ENCODE measurements around the gene ULBP1. TPM values are rescaled to one million over a fixed set of nuclear protein-coding genes. Genes with fewer than 3 reads are reported as not detected.
"Not testable (repeated sequence)": the region's sequence is repeated elsewhere in the genome, so short reads cannot be mapped to it uniquely, and the experiment has no call there.

Gene ULBP1
- total RNA-seq, 1 experiment from 2014 or later = 0.07 TPM

DNA sequence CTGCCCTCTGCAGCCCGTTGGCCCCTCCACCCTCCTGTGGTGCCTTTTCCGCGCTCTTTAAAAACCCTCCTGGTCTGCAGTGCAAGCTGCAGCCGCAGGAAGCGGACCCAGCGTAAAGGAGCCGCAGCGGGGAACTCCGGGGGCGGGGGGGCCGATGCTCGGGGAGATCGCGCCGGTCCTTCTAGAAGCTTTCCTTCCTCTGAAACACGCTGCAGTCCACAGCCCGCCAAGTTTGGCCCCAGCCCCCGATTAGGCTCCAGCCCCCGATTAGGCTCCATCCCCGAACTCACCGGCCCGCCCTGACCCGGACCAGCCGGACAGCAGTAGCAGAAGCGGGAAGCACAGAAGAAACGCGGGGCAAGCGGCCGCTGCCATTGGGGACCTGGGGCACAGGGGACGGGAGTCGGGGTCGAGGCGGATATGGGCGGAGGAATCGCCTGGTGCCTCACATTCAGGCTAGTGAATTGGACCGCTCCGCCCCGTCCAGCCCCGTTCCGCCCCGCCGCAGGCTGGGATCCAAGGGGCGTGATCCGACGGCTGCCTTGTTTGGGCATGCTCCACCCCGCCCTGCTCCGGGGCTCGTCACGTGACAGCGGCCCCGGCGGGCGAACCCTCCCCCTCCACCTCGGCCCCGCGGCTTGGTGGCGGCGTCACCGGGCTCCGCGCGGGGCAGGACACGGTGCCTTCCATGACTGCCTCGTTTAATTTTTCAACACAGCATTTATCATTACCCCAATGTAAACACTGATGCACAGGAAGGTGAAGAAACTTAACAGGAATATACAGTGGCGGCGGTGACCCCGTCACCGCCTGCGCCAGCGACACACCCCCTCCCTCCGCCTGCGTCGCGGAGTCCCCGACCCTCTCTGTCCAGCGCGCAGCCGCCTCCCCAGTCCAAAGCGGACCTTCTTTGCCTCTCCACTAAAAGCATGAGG, 41.3 kb downstream of the ULBP1 start:
- DNase-seq (ENCODE audit: low spot score) = peak; percentile 85

GRCh38 chr6:150005761-150006651, 42.3 kb downstream of the ULBP1 start:
- no peak for DNase-seq (ENCODE audit: low spot score)

DNA sequence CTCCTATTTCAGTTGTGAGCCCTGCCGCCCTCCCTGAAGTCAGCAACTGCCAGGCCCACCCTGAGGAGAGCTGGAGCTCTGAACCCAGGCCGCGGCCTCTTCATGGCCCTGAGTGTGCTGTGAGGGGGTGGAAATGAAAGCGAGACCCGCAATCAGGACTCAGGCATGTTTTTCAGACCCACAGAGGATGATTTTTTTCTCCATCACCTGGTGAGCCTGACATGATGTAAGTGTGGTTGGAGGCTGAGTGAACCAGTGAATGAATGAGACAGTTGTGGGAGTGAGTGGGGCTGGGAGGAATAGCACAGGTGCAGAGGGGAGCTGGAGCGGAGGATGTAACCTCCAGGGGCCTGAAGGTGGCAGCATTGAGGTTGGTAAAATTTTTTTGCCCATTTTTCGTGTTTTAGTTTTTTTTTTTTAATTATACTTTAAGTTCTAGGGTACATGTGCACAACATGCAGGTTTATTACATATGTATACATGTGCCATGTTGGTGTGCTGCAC, 43.3 kb downstream of the ULBP1 start:
- peak; percentile 28 for DNase-seq (ENCODE audit: low spot score)

- peak; percentile 52 for DNase-seq (ENCODE audit: low spot score)
Observed at GRCh38 chr6:150008588-150008987, 44.8 kb downstream of the ULBP1 start.

GRCh38 chr6:150012846-150013784, 49.4 kb downstream of the ULBP1 start:
- not testable (repeated sequence) for DNase-seq (ENCODE audit: low spot score)

GRCh38 chr6:150013785-150014622, 50.3 kb downstream of the ULBP1 start:
- DNase-seq (ENCODE audit: low spot score) = not testable (repeated sequence)

DNA sequence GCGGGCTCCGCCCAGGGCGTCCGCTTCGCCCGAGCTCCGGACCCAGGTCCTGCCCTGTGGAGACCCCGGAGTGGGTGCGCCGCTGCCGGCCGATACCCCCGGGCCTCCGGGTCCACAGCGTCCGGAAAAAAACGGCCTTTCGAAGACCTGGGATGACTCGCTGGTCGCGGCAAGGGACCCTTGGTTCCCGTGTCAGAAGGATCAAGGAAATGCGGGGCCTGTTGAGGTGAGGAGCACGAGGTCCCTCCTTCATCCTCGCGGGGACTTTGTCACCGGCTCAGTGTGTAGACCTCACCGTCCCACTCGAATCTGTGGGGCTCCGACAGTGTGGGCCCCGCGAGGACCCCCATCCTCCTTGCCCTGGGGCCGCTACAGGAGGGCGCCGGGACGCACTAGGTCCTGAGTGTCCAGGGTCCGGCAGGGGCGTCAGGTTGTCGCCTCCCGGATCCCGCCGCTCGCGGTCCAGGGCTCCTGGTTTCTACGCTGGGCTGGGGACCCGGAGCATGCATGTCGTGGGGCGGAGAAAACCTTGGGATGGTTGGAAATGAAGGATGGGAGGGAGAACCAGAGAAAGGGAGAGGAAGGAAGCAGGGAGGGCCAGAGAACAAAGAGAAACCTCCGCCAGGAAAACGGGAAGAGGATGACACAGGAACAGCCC, 51.0 kb downstream of the ULBP1 start:
- DNase-seq (ENCODE audit: low spot score) = peak; percentile 18

GRCh38 chr6:150015281-150016001, 51.7 kb downstream of the ULBP1 start:
- DNase-seq (ENCODE audit: low spot score) = not testable (repeated sequence)

GRCh38 chr6:150016324-150017185, 52.8 kb downstream of the ULBP1 start:
- peak; percentile 49 for DNase-seq (ENCODE audit: low spot score)

- DNase-seq (ENCODE audit: low spot score) = not testable (repeated sequence)
Observed at GRCh38 chr6:150017186-150017521, 53.4 kb downstream of the ULBP1 start.

DNA sequence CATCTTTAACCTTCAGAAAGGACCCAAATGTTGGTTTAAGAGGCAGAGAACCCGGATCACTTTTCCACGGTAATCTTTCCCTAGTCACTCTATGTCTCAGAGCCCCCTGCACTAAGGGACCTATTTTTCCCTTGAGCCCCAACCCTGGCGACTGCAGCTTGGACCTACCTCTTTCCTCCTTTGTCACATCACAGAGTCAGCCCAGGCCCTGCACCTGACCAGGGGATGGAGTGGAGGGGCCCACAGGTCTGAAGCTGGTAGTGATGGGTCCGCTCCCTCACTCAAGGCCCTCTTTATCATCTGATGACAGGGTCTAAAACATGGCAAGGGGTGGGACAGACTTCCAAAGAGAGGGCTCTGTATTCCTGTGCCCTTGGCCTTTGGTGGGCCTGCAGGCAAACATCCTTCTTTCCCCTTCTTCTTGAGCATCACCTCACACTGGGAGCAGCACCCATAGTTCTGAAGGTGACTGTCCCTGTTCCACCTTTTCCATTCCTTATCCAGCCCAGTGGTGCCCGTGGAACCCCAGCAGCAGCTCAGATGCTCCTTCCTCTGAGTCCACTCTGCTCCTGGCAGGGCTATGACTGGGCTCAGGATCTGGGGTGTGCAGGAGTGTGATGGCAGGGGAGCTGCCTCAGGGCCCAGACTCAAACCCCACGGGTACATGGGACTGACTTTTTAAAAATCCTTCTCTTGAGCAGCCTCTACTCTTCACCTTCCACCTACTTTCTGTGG, 55.3 kb downstream of the ULBP1 start:
- no peak for DNase-seq (ENCODE audit: low spot score)

DNA sequence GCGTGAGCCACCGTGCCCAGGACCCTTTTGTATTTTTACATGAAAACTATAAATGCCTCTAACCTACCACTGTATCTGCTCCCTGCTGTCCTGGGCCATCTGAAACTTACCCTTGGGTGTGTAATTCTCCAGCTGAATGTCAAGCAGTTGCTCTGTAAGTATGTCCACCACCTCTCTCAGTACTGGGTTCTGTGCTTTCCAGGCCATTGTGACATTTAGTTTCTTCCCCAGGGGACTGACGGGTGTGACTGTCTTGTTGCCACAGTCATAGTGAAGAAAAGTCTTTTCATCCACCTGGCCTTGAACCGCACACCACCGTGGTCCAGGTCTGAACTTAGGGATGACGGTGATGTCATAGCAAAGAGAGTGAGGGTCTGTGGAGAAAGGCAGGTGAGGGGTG, 58.1 kb downstream of the ULBP1 start:
- DNase-seq (ENCODE audit: low spot score) = not testable (repeated sequence)

Other genes with a start within 250 kb of the ULBP1 start
- gene LATS1, start 245.8 kb upstream of the ULBP1 start, total RNA-seq (2014; rRNA removed; shearing (Covaris generic)) = 15.9 and 17.7 TPM in 2 replicates
- 103 and 115 TPM in 2 replicates for gene NUP43, start 217.4 kb upstream of the ULBP1 start, total RNA-seq (2014; rRNA removed; shearing (Covaris generic))
- gene PCMT1, start 214.2 kb upstream of the ULBP1 start, total RNA-seq (2014; rRNA removed; shearing (Covaris generic)) = 184 and 205 TPM in 2 replicates
- 43.4 and 43.9 TPM in 2 replicates for gene LRP11, start 99.6 kb upstream of the ULBP1 start, total RNA-seq (2014; rRNA removed; shearing (Covaris generic))
- 0.22 and 1.0 TPM in 2 replicates for gene RAET1E, start 65.8 kb upstream of the ULBP1 start, total RNA-seq (2014; rRNA removed; shearing (Covaris generic))
- 1.1 and 2.0 TPM in 2 replicates for gene RAET1G, start 40.8 kb upstream of the ULBP1 start, total RNA-seq (2014; rRNA removed; shearing (Covaris generic))
- 13.2 and 17.3 TPM in 2 replicates for gene ULBP2, start 21.9 kb upstream of the ULBP1 start, total RNA-seq (2014; rRNA removed; shearing (Covaris generic))
- gene RAET1L, start 61.6 kb downstream of the ULBP1 start, total RNA-seq (2014; rRNA removed; shearing (Covaris generic)) = 0.69 TPM in 1 of 2 replicates, not detected in the other
- gene ULBP3, start 105.2 kb downstream of the ULBP1 start, total RNA-seq (2014; rRNA removed; shearing (Covaris generic)) = 2.1 and 3.3 TPM in 2 replicates
- gene PPP1R14C, start 179.1 kb downstream of the ULBP1 start, total RNA-seq (2014; rRNA removed; shearing (Covaris generic)) = 0.03 and 0.60 TPM in 2 replicates